HCT116 (cell line): ENCODE results near the gene AKNAD1. TPM values are rescaled to one million over a fixed set of nuclear protein-coding genes. Genes with fewer than 3 reads are reported as not detected.

Source experiments
- ATAC-seq: fragments of 200-7000 bp; cut with Tn5 transposase; 2 replicates; pipeline ENCODE4 v1.9.1; 2020; ENCODE audit warnings: mild to moderate bottlenecking, moderate library complexity
- BruUV-seq: library from RNA; stranded (reverse); fragments of 400-500 nt; replicated peaks from 2 replicates; lab custom pipeline; 2021; lab: Mats Ljungman, UMichigan
- CTCF ChIA-PET: fragments of 300-600 bp; sonication (Branson Sonifier 250); formaldehyde crosslinking; loops from one replicate; lab custom pipeline; 2021; ENCODE audit warnings: antibody characterized with exemption; lab: Charles Lee
- POLR2A ChIA-PET: fragments of 300-600, 350-600 bp; sonication (Branson Sonifier 250); formaldehyde crosslinking; loops from one replicate; lab custom pipeline; 2021; ENCODE audit warnings: antibody characterized with exemption; lab: Charles Lee
- RAD21 ChIA-PET, 2 experiments: fragments of 300-600 bp; sonication (Branson Sonifier 250); formaldehyde crosslinking; loops; one replicate each; lab custom pipeline; 2023; ENCODE audit warnings: low total read pairs in 2 of 2; ENCODE audit not compliant: uncharacterized antibody in 2 of 2, unreplicated experiment in 2 of 2, low non-redundant PET in 1 of 2; lab: Charles Lee
- DNase-seq: peaks from one replicate; pipeline ENCODE4 v3.0.0-alpha.2; 2010; ENCODE audit warnings: low read depth, low spot score
- H2AFZ ChIP-seq: fragments of 200-600 bp; shearing (Covaris generic), sonication (generic); 2 replicates; pipeline ENCODE4 v1.6.1; 2017; ENCODE audit warnings: low read depth, mixed run types, mixed read lengths, antibody characterized with exemption, low read length; ENCODE audit not compliant: poor library complexity, severe bottlenecking
- H3K27ac ChIP-seq: 2 replicates; pipeline ENCODE4 v1.5.1; 2012; ENCODE audit warnings: low read depth, low read length
- H3K27me3 ChIP-seq: fragments of 200-600 bp; sonication (generic); 2 replicates; pipeline ENCODE4 v1.6.1; 2016; ENCODE audit warnings: mixed run types, low read length, mixed read lengths; ENCODE audit not compliant: insufficient read depth
- H3K36me3 ChIP-seq, 2 experiments: fragments of 200-500 bp in 1 of 2; fragments of 200-600 bp in 1 of 2; sonication (Bioruptor generic) in 1 of 2; sonication (generic) in 1 of 2; 2 replicates each; pipeline versions ENCODE4 v1.5.1 to v1.6.1; 2014 to 2016; ENCODE audit warnings: low read length in 2 of 2, inconsistent platforms in 1 of 2, mixed read lengths in 1 of 2, mixed run types in 1 of 2; ENCODE audit not compliant: insufficient read depth in 2 of 2, control insufficient read depth in 1 of 2
- H3K4me1 ChIP-seq, 2 experiments: fragments of 200-600 bp in 1 of 2; sonication (generic) in 1 of 2; 2 replicates each; pipeline versions ENCODE4 v1.5.1 to v1.6.1; 2012 to 2017; ENCODE audit warnings: low read length in 2 of 2, inconsistent platforms in 1 of 2, mild to moderate bottlenecking in 1 of 2, mixed read lengths in 1 of 2, mixed run types in 1 of 2, moderate library complexity in 1 of 2; ENCODE audit not compliant: insufficient read depth in 2 of 2, control insufficient read depth in 1 of 2
- H3K4me2 ChIP-seq: fragments of 200-600 bp; sonication (generic); 2 replicates; pipeline ENCODE4 v1.6.1; 2017; ENCODE audit warnings: mixed run types, low read length, mixed read lengths
- H3K4me3 ChIP-seq, 2 experiments: fragments of 200-600 bp in 1 of 2; sonication (generic) in 1 of 2; replicated peaks in 1 of 2; 2 replicates each; pipeline ENCODE4 v1.5.1; 2011 to 2016; ENCODE audit warnings: low read length in 2 of 2, control low read depth in 1 of 2, low read depth in 1 of 2, mild to moderate bottlenecking in 1 of 2, mixed read lengths in 1 of 2, mixed run types in 1 of 2
- H3K79me2 ChIP-seq: fragments of 200-600 bp; sonication (generic); 2 replicates; pipeline ENCODE4 v1.6.1; 2017; ENCODE audit warnings: mild to moderate bottlenecking, mixed run types, low read length, moderate library complexity, mixed read lengths; ENCODE audit not compliant: insufficient read depth
- H3K9ac ChIP-seq: fragments of 200-600 bp; sonication (generic); 2 replicates; pipeline ENCODE4 v1.6.1; 2016; ENCODE audit warnings: low read length, mixed read lengths
- H3K9me2 ChIP-seq: fragments of 200-600 bp; sonication (generic), shearing (Covaris generic); 2 replicates; pipeline ENCODE4 v1.6.1; 2017; ENCODE audit warnings: mixed run types, mild to moderate bottlenecking, moderate library complexity; ENCODE audit not compliant: insufficient read depth
- H3K9me3 ChIP-seq, 2 experiments: fragments of 200-500 bp in 1 of 2; fragments of 200-600 bp in 1 of 2; sonication (Bioruptor generic) in 1 of 2; sonication (generic) in 1 of 2; 2 replicates each; pipeline ENCODE4 v1.6.1; 2014 to 2017; ENCODE audit warnings: low read length in 2 of 2, mixed read lengths in 2 of 2, inconsistent platforms in 1 of 2, low read depth in 1 of 2, mild to moderate bottlenecking in 1 of 2, mixed run types in 1 of 2, moderate library complexity in 1 of 2; ENCODE audit not compliant: control insufficient read depth in 1 of 2, insufficient read depth in 1 of 2
- H4K20me1 ChIP-seq: fragments of 200-600 bp; sonication (generic), shearing (Covaris generic); 2 replicates; pipeline ENCODE4 v1.6.1; 2017; ENCODE audit warnings: mixed run types, mild to moderate bottlenecking, moderate library complexity; ENCODE audit not compliant: insufficient read depth
- CEBPB ChIP-seq: IDR thresholded peaks from 2 replicates; pipeline ENCODE4 v1.6.1; 2012; ENCODE audit warnings: low read depth
- CTCF ChIP-seq, 3 experiments: fragments of 200-600 bp in 1 of 3; sonication (generic) in 1 of 3; IDR thresholded peaks in 2 of 3; conservative IDR thresholded peaks in 1 of 3; 2 replicates each; pipeline ENCODE4 v1.5.1; 2012 to 2017; ENCODE audit warnings: low read depth in 2 of 3, low read length in 2 of 3, antibody characterized with exemption in 1 of 3, borderline replicate concordance in 1 of 3, control low read depth in 1 of 3, mild to moderate bottlenecking in 1 of 3, mixed read lengths in 1 of 3, mixed run types in 1 of 3, moderate library complexity in 1 of 3; ENCODE audit not compliant: insufficient read depth in 1 of 3
- EGR1 ChIP-seq: IDR thresholded peaks from 2 replicates; pipeline ENCODE4 v1.6.1; 2012; ENCODE audit warnings: low read depth
- EZH2phosphoT487 ChIP-seq: fragments of 200-600 bp; IDR thresholded peaks from 2 replicates; pipeline ENCODE4 v1.6.1; 2018; ENCODE audit warnings: antibody characterized with exemption, borderline replicate concordance
- FOSL1 ChIP-seq: IDR thresholded peaks from 2 replicates; pipeline ENCODE4 v1.6.1; 2012; ENCODE audit warnings: low read depth
- MAX ChIP-seq: IDR thresholded peaks from 2 replicates; pipeline ENCODE4 v1.6.1; 2012
- SRF ChIP-seq: IDR thresholded peaks from 2 replicates; pipeline ENCODE4 v1.6.1; 2012; ENCODE audit warnings: low read depth
- YY1 ChIP-seq: IDR thresholded peaks from 2 replicates; pipeline ENCODE4 v1.6.1; 2011; ENCODE audit warnings: low read length, low read depth, moderate library complexity, mild to moderate bottlenecking; ENCODE audit not compliant: insufficient replicate concordance; ENCODE audit errors: extremely low read depth
- ZBTB33 ChIP-seq: IDR thresholded peaks from 2 replicates; pipeline ENCODE4 v1.6.1; 2011; ENCODE audit warnings: mild to moderate bottlenecking, low read length, moderate library complexity; ENCODE audit not compliant: insufficient replicate concordance; ENCODE audit errors: extremely low read depth
- ZFX ChIP-seq: fragments of 450-650 bp; IDR thresholded peaks from 2 replicates; pipeline ENCODE4 v1.6.1; 2017
- ZNF274 ChIP-seq: fragments of 200-500 bp; sonication (Bioruptor generic); IDR thresholded peaks from 2 replicates; pipeline ENCODE4 v1.6.1; 2014; ENCODE audit warnings: mild to moderate bottlenecking, low read depth, low read length, inconsistent platforms
- intact Hi-C: fragments of 100-400 bp; cut with micrococcal nuclease; formaldehyde crosslinking; loops from 2 replicates; pipeline ENCODE4 v1.10.0; 2022
- total RNA-seq: library from RNA; stranded (reverse); gene quantifications from one replicate; pipeline ENCODE4 v1.2.1, GENCODE V29; 2021; ENCODE audit not compliant: unreplicated experiment

The AKNAD1 gene
- total RNA-seq, 1 experiment from 2014 or later: 0.15 TPM

- RAD21 ChIA-PET: no interaction called here
- H3K9me2 ChIP-seq: no peaks in the 10 kb centered on the region
- no peak overlapping the region for H3K4me3 ChIP-seq
- DNase-seq: no peak
- ATAC-seq: no peak
- no peaks in the 10 kb centered on the region for H3K36me3 ChIP-seq
- no peaks in the 10 kb centered on the region for H3K27me3 ChIP-seq
- CTCF ChIA-PET: no interaction called here
- no peaks in the 10 kb centered on the region for H3K4me1 ChIP-seq
- no peaks in the 10 kb centered on the region for H3K9me3 ChIP-seq
- H3K27ac ChIP-seq: no peak overlapping the region
- TF ChIP-seq ZBTB33: no peak
- no peak for TF ChIP-seq CTCF (IDR thresholded peaks at IDR 0.05 in 2 of 3, conservative IDR thresholded peaks at IDR 0.05 in 1 of 3; ENCODE audit: borderline replicate concordance in 1 of 3, insufficient read depth in 1 of 3, low read depth in 2 of 3, low read length in 2 of 3)
- TF ChIP-seq EGR1: no peak
- no peak for TF ChIP-seq SRF
- no peak for TF ChIP-seq YY1
- no peak for TF ChIP-seq ZFX
- TF ChIP-seq FOSL1: no peak
- no peak for TF ChIP-seq MAX
- TF ChIP-seq EZH2phosphoT487: no peak
- TF ChIP-seq ZNF274: no peak
- TF ChIP-seq CEBPB: no peak
- H3K79me2 ChIP-seq: no peaks in the 10 kb centered on the region
- intact Hi-C loops: no loop called here
- H3K9ac ChIP-seq: no peak overlapping the region
- POLR2A ChIA-PET: no interaction called here
- no peak overlapping the region for H2AFZ ChIP-seq
- H4K20me1 ChIP-seq: no peaks in the 10 kb centered on the region
- no TSS peak for BruUV-seq
- H3K4me2 ChIP-seq: no peak overlapping the region
Observed at GRCh38 chr1:108845991-108846390, 10.9 kb downstream of the AKNAD1 start.
